Measurements from ENCODE around the gene RAPH1. TPM values are rescaled to one million over a fixed set of nuclear protein-coding genes. Genes with fewer than 3 reads are reported as not detected.
"Not testable (repeated sequence)": the region's sequence is repeated elsewhere in the genome, so short reads cannot be mapped to it uniquely, and the experiment has no call there.

Gene RAPH1
- total RNA-seq, 1 experiment from 2014 or later, result 126 TPM

GRCh38 chr2:203510256-203510940, 24.7 kb downstream of the RAPH1 start:
- intact Hi-C loops (cut with micrococcal nuclease; ENCODE audit: unreplicated experiment), result loop anchor here (2.0 kb wide), 1 partner anchor 18 kb away; no protein-coding TSS in a partner anchor
- CTCF ChIA-PET, result interaction anchor here (0.7 to 1.8 kb wide), 7 partner anchors 8 to 1261 kb away, joined by 3 to 8 read pairs (median 4); partner anchors contain the start of gene RAPH1
- H3K27ac Mint-ChIP-seq (ENCODE audit: unreplicated experiment), result peak overlapping the region; percentile 85

GRCh38 chr2:203503460-203503859, 31.6 kb downstream of the RAPH1 start:
- DNase-seq; H3K27me3 Mint-ChIP-seq (ENCODE audit: unreplicated experiment); H3K9me3 Mint-ChIP-seq (ENCODE audit: low read depth, unreplicated experiment); CTCF ChIA-PET; BruUV-seq (replicated peaks); H3K4me3 Mint-ChIP-seq (ENCODE audit: low read depth, unreplicated experiment); intact Hi-C loops (cut with micrococcal nuclease; ENCODE audit: unreplicated experiment): not testable (repeated sequence)
- Mint-ChIP-seq H3K4me1 (ENCODE audit: low read depth, unreplicated experiment) (peaks cover 31% of the 10 kb centered on the region), H3K36me3 (ENCODE audit: insufficient read depth, unreplicated experiment) (peaks cover 66% of the 10 kb centered on the region), H3K27ac (ENCODE audit: unreplicated experiment) (peak overlapping the region; percentile 36)

More at GRCh38 chr2:203510256-203510940, 24.7 kb downstream of the RAPH1 start:
- Mint-ChIP-seq H3K4me1 (ENCODE audit: low read depth, unreplicated experiment) (peaks cover 30% of the 10 kb centered on the region), H3K27me3 (ENCODE audit: unreplicated experiment) (no peaks in the 10 kb centered on the region), H3K4me3 (ENCODE audit: low read depth, unreplicated experiment) (peak overlapping the region; percentile 62), H3K9me3 (ENCODE audit: low read depth, unreplicated experiment) (no peaks in the 10 kb centered on the region), H3K36me3 (ENCODE audit: insufficient read depth, unreplicated experiment) (peaks cover 40% of the 10 kb centered on the region)
- TF ChIP-seq CTCF (IDR thresholded peaks at IDR 0.05; ENCODE audit: unreplicated experiment), result no peak
- no peak for DNase-seq
- no TSS peak for BruUV-seq (replicated peaks)

- peaks cover 31% of the 10 kb centered on the region for H3K4me1 Mint-ChIP-seq (ENCODE audit: low read depth, unreplicated experiment)
- intact Hi-C loops (cut with micrococcal nuclease; ENCODE audit: unreplicated experiment), result no loop called here
- TF ChIP-seq CTCF (IDR thresholded peaks at IDR 0.05; ENCODE audit: unreplicated experiment), result no peak
- BruUV-seq (replicated peaks), result no TSS peak
- H3K27me3 Mint-ChIP-seq (ENCODE audit: unreplicated experiment), result no peaks in the 10 kb centered on the region
- H3K4me3 Mint-ChIP-seq (ENCODE audit: low read depth, unreplicated experiment), result no peak overlapping the region
- H3K9me3 Mint-ChIP-seq (ENCODE audit: low read depth, unreplicated experiment), result peaks cover 7% of the 10 kb centered on the region
- H3K36me3 Mint-ChIP-seq (ENCODE audit: insufficient read depth, unreplicated experiment), result peaks cover 59% of the 10 kb centered on the region
- CTCF ChIA-PET, result interaction anchor here (0.6 to 0.9 kb wide), 3 partner anchors 8 to 27 kb away, joined by 3 to 7 read pairs (median 3); no protein-coding TSS in a partner anchor
- DNase-seq, result no peak
- H3K27ac Mint-ChIP-seq (ENCODE audit: unreplicated experiment), result peak overlapping the region; percentile 17
Observed at GRCh38 chr2:203501873-203502272, 33.2 kb downstream of the RAPH1 start.

GRCh38 chr2:203500951-203501350, 34.1 kb downstream of the RAPH1 start:
- Mint-ChIP-seq H3K36me3 (ENCODE audit: insufficient read depth, unreplicated experiment) (peaks cover 57% of the 10 kb centered on the region), H3K9me3 (ENCODE audit: low read depth, unreplicated experiment) (peaks cover 7% of the 10 kb centered on the region), H3K27ac (ENCODE audit: unreplicated experiment) (peak overlapping the region; percentile 79), H3K4me1 (ENCODE audit: low read depth, unreplicated experiment) (peaks cover 33% of the 10 kb centered on the region), H3K4me3 (ENCODE audit: low read depth, unreplicated experiment) (no peak overlapping the region), H3K27me3 (ENCODE audit: unreplicated experiment) (no peaks in the 10 kb centered on the region)
- CTCF ChIA-PET, result interaction anchor here (0.7 kb wide), 1 partner anchor 28 kb away, joined by 3 read pairs; no protein-coding TSS in a partner anchor
- TF ChIP-seq CTCF (IDR thresholded peaks at IDR 0.05; ENCODE audit: unreplicated experiment), result no peak
- no peak for DNase-seq
- intact Hi-C loops (cut with micrococcal nuclease; ENCODE audit: unreplicated experiment), result no loop called here
- BruUV-seq (replicated peaks), result no TSS peak

GRCh38 chr2:203500297-203500696, 34.8 kb downstream of the RAPH1 start:
- CTCF ChIA-PET, result no interaction called here
- intact Hi-C loops (cut with micrococcal nuclease; ENCODE audit: unreplicated experiment), result no loop called here
- BruUV-seq (replicated peaks), result no TSS peak
- Mint-ChIP-seq H3K4me3 (ENCODE audit: low read depth, unreplicated experiment) (peak overlapping the region; percentile 0), H3K4me1 (ENCODE audit: low read depth, unreplicated experiment) (peaks cover 40% of the 10 kb centered on the region), H3K9me3 (ENCODE audit: low read depth, unreplicated experiment) (peaks cover 7% of the 10 kb centered on the region), H3K27ac (ENCODE audit: unreplicated experiment) (peak overlapping the region; percentile 45), H3K27me3 (ENCODE audit: unreplicated experiment) (no peaks in the 10 kb centered on the region), H3K36me3 (ENCODE audit: insufficient read depth, unreplicated experiment) (peaks cover 62% of the 10 kb centered on the region)
- DNase-seq, result no peak
- TF ChIP-seq CTCF (IDR thresholded peaks at IDR 0.05; ENCODE audit: unreplicated experiment), result no peak

All from Calu3 (cell line).